IMR-90 (cell line): ENCODE data around the gene NLRC5. TPM values are rescaled to one million over a fixed set of nuclear protein-coding genes. Genes with fewer than 3 reads are reported as not detected.

ENCODE experiments used
- ATAC-seq: fragments of 200-7000 bp; cut with Tn5 transposase; 2 replicates; pipeline ENCODE4 v1.9.1; 2020; ENCODE audit warnings: low read depth, mild to moderate bottlenecking, moderate library complexity
- BruUV-seq: library from RNA; stranded (reverse); fragments of 400-500 nt; replicated peaks from 2 replicates; lab custom pipeline; 2021; lab: Mats Ljungman, UMichigan
- CTCF ChIA-PET: fragments of 300-600 bp; formaldehyde crosslinking; extraction: SDS; loops from one replicate; lab custom pipeline; 2021; ENCODE audit warnings: antibody characterized with exemption; lab: Yijun Ruan, JAX
- POLR2A ChIA-PET: fragments of 300-600 bp; sonication (Branson Sonifier 250); formaldehyde crosslinking; loops from one replicate; lab custom pipeline; 2022; ENCODE audit warnings: antibody characterized with exemption; ENCODE audit not compliant: unreplicated experiment; lab: Charles Lee
- DNase-seq: peaks from one replicate; pipeline ENCODE4 v3.0.0; 2013
- H2AFZ ChIP-seq: replicated peaks from 2 replicates; pipeline ENCODE3; 2013; ENCODE audit warnings: low read length, mild to moderate bottlenecking; ENCODE audit not compliant: poor library complexity
- H2AK5ac ChIP-seq: 2 replicates; pipeline ENCODE4 v1.6.1; 2013; ENCODE audit warnings: low read depth, low read length, inconsistent platforms
- H2AK9ac ChIP-seq: replicated peaks from 2 replicates; pipeline ENCODE3; 2013; ENCODE audit warnings: mild to moderate bottlenecking, low read depth, low read length, moderate library complexity; ENCODE audit not compliant: poor library complexity
- H2BK120ac ChIP-seq: 2 replicates; pipeline ENCODE4 v1.6.1; 2013; ENCODE audit warnings: low read depth, low read length, inconsistent platforms
- H2BK15ac ChIP-seq: 3 replicates; pipeline ENCODE4 v1.6.1; 2013; ENCODE audit warnings: low read depth, low read length, inconsistent platforms
- H2BK20ac ChIP-seq: 2 replicates; pipeline ENCODE4 v1.6.1; 2013; ENCODE audit warnings: low read depth, mild to moderate bottlenecking, inconsistent platforms, low read length, moderate library complexity
- H2BK5ac ChIP-seq: 2 replicates; pipeline ENCODE4 v1.6.1; 2013; ENCODE audit warnings: mild to moderate bottlenecking, low read depth, low read length, inconsistent platforms; ENCODE audit not compliant: poor library complexity, severe bottlenecking
- H3K14ac ChIP-seq: replicated peaks from 2 replicates; pipeline ENCODE4 v1.6.1; 2013; ENCODE audit warnings: low read depth, low read length, inconsistent platforms
- H3K18ac ChIP-seq: 2 replicates; pipeline ENCODE4 v1.6.1; 2013; ENCODE audit warnings: low read depth, low read length, control low read depth
- H3K23ac ChIP-seq: 2 replicates; pipeline ENCODE4 v1.6.1; 2013; ENCODE audit warnings: low read depth, low read length, inconsistent platforms
- H3K27ac ChIP-seq: 2 replicates; pipeline ENCODE4 v1.5.1; 2013; ENCODE audit warnings: mild to moderate bottlenecking, control low read depth, low read length; ENCODE audit not compliant: insufficient read depth
- H3K27me3 ChIP-seq: 2 replicates; pipeline ENCODE4 v1.6.1; 2013; ENCODE audit warnings: low read length; ENCODE audit not compliant: control insufficient read depth, insufficient read depth
- H3K36me3 ChIP-seq: 2 replicates; pipeline ENCODE4 v1.6.1; 2013; ENCODE audit warnings: low read length, mixed read lengths; ENCODE audit not compliant: control insufficient read depth, insufficient read depth
- H3K4ac ChIP-seq: 2 replicates; pipeline ENCODE4 v1.6.1; 2013; ENCODE audit warnings: low read depth, low read length, inconsistent platforms
- H3K4me1 ChIP-seq: 2 replicates; pipeline ENCODE4 v1.6.1; 2013; ENCODE audit warnings: low read length, mixed read lengths; ENCODE audit not compliant: control insufficient read depth, insufficient read depth
- H3K4me2 ChIP-seq: 2 replicates; pipeline ENCODE4 v1.6.1; 2013; ENCODE audit warnings: low read depth, mild to moderate bottlenecking, control low read depth, low read length, moderate library complexity
- H3K4me3 ChIP-seq: 2 replicates; pipeline ENCODE4 v1.5.1; 2013; ENCODE audit warnings: low read depth, mild to moderate bottlenecking, control low read depth, low read length, moderate library complexity; ENCODE audit not compliant: insufficient read depth
- H3K56ac ChIP-seq: 2 replicates; pipeline ENCODE4 v1.6.1; 2013; ENCODE audit warnings: low read length, inconsistent platforms; ENCODE audit not compliant: insufficient read depth; ENCODE audit errors: extremely low read depth
- H3K79me1 ChIP-seq, 2 experiments: 2 replicates each; pipeline ENCODE4 v1.6.1; 2013; ENCODE audit warnings: low read length in 2 of 2, inconsistent platforms in 1 of 2, low read depth in 1 of 2
- H3K9ac ChIP-seq: 2 replicates; pipeline ENCODE4 v1.6.1; 2013; ENCODE audit warnings: low read depth, low read length, control low read depth
- H3K9me1 ChIP-seq: 2 replicates; pipeline ENCODE4 v1.6.1; 2013; ENCODE audit warnings: low read length, inconsistent platforms; ENCODE audit not compliant: insufficient read depth
- H3K9me3 ChIP-seq: 2 replicates; pipeline ENCODE4 v1.6.1; 2013; ENCODE audit warnings: low read length; ENCODE audit not compliant: control insufficient read depth, insufficient read depth
- H4K20me1 ChIP-seq: 2 replicates; pipeline ENCODE4 v1.6.1; 2013; ENCODE audit warnings: low read length, inconsistent platforms; ENCODE audit not compliant: insufficient read depth
- H4K5ac ChIP-seq: 2 replicates; pipeline ENCODE4 v1.6.1; 2013; ENCODE audit warnings: mild to moderate bottlenecking, low read depth, low read length, control low read depth
- H4K8ac ChIP-seq, 2 experiments: 2 replicates each; pipeline ENCODE4 v1.6.1; 2013; ENCODE audit warnings: low read depth in 2 of 2, low read length in 2 of 2, control low read depth in 1 of 2, inconsistent platforms in 1 of 2
- H4K91ac ChIP-seq: 2 replicates; pipeline ENCODE4 v1.6.1; 2013; ENCODE audit warnings: low read depth, low read length, inconsistent platforms; ENCODE audit not compliant: insufficient read depth
- BHLHE40 ChIP-seq: fragments of 150-350 bp; IDR thresholded peaks from 2 replicates; pipeline ENCODE4 v1.6.1; 2016; ENCODE audit warnings: mild to moderate bottlenecking, low read depth, low read length
- CHD1 ChIP-seq: IDR thresholded peaks from 2 replicates; pipeline ENCODE4 v1.6.1; 2012; ENCODE audit warnings: low read depth, low read length, improper control_type of control experiment
- ELK1 ChIP-seq: fragments of 150-350 bp; IDR thresholded peaks from 2 replicates; pipeline ENCODE4 v1.6.1; 2016; ENCODE audit warnings: low read depth, mild to moderate bottlenecking, low read length, moderate library complexity, borderline replicate concordance
- FOS ChIP-seq: fragments of 150-350 bp; IDR thresholded peaks from 2 replicates; pipeline ENCODE4 v1.6.1; 2016; ENCODE audit warnings: low read depth, low read length
- MAFK ChIP-seq: IDR thresholded peaks from 2 replicates; pipeline ENCODE4 v1.6.1; 2012; ENCODE audit warnings: low read depth, low read length, improper control_type of control experiment
- MXI1 ChIP-seq: IDR thresholded peaks from 2 replicates; pipeline ENCODE4 v1.6.1; 2012; ENCODE audit warnings: low read depth, mild to moderate bottlenecking, low read length, moderate library complexity, borderline replicate concordance
- NFE2L2 ChIP-seq: fragments of 150-350 bp; IDR thresholded peaks from 2 replicates; pipeline ENCODE4 v1.6.1; 2016; ENCODE audit warnings: low read depth, mild to moderate bottlenecking, low read length
- POLR2A ChIP-seq: IDR thresholded peaks from 2 replicates; pipeline ENCODE4 v1.6.1; 2012; ENCODE audit warnings: mild to moderate bottlenecking, low read depth, low read length
- RCOR1 ChIP-seq: IDR thresholded peaks from 2 replicates; pipeline ENCODE4 v1.6.1; 2012; ENCODE audit warnings: mild to moderate bottlenecking, low read length, improper control_type of control experiment; ENCODE audit not compliant: insufficient replicate concordance
- SMC3 ChIP-seq: fragments of 150-350 bp; IDR thresholded peaks from 2 replicates; pipeline ENCODE4 v1.6.1; 2016; ENCODE audit warnings: low read depth, mild to moderate bottlenecking, antibody characterized with exemption, low read length, moderate library complexity
- WGBS, 2 experiments: methylation state at CpG; one replicate each; pipeline versions ENCODE4 v1.1.5 to v1.1.7; 2013; ENCODE audit warnings: missing lambda C conversion rate in 2 of 2; ENCODE audit not compliant: insufficient read length in 1 of 2; ENCODE audit errors: extremely low coverage in 2 of 2; 5-methylcytosine and 5-hydroxymethylcytosine counted together
- dilution Hi-C: fragments of 300-500 bp; cut with HindIII; formaldehyde crosslinking; loops from one replicate; pipeline ENCODE4 v1.14.3; 2018; ENCODE audit warnings: low sequenced_read_pairs; ENCODE audit not compliant: unreplicated experiment
- in situ Hi-C: fragments of 300-500 bp; cut with MboI; formaldehyde crosslinking; loops from 3 replicates; pipeline ENCODE4 v1.14.3; 2019; ENCODE audit warnings: low sequenced_read_pairs, inconsistent platforms, mixed read lengths
- intact Hi-C: fragments of 100-400 bp; cut with micrococcal nuclease; formaldehyde crosslinking; loops from 2 replicates; pipeline ENCODE4 v1.10.0; 2022
- polyA plus RNA-seq, 3 experiments: library from polyadenylated mRNA; depleted of rRNA; stranded (reverse); fragments of >200 nt; gene quantifications; 2 replicates each; pipeline ENCODE4 v1.2.3, GENCODE V29; 2012; ENCODE audit warnings: low replicate concordance in 1 of 3
- total RNA-seq: library from RNA; depleted of rRNA; stranded (reverse); fragments of >200 nt; gene quantifications from 2 replicates; pipeline ENCODE4 v1.2.3, GENCODE V29; 2012
- TF ChIP-seq, protein P1 (sequence below): fragments of 150-350 bp; IDR thresholded peaks from 2 replicates; pipeline ENCODE4 v1.6.1; 2017; ENCODE audit warnings: mild to moderate bottlenecking, antibody characterized with exemption, low read length, low read depth
- TF ChIP-seq, protein P2 (sequence below): conservative IDR thresholded peaks from 2 replicates; pipeline ENCODE4 v1.5.1; 2012; ENCODE audit warnings: mild to moderate bottlenecking, low read depth, low read length, improper control_type of control experiment

NLRC5 gene
- total and polyA plus RNA-seq, 2 of the 4 experiments (the other 2 are of a cell fraction): 9.1 to 14.9 TPM

DNA sequence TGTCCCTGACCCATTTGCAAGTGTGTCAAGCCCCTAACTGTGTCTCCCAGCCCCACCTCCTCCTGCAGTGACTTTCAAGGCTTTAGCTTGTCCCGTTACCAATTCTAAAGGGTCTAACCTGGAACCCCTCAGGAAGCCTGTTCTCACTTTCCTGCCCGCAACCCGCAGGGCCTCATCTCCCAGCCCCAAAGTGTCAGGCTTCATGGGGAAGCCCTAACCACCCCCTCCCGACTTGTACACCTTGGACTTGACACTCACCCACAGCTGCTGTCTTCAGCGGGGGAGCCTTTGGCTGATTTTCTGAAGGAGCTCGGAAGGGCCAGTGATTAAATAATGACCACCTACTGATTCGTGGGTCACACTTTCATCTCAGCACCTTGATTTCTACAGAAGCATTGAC lies 33.1 kb downstream of the NLRC5 start:
- Histone ChIP-seq H3K4me3 (no peak overlapping the region), H3K36me3 (peaks cover 37% of the 10 kb centered on the region), H3K27me3 (no peaks in the 10 kb centered on the region), H3K4ac (no peak overlapping the region), H4K5ac (no peak overlapping the region), H3K14ac (no peak overlapping the region), H4K20me1 (no peaks in the 10 kb centered on the region), H3K23ac (no peak overlapping the region), H4K8ac (no peak overlapping the region), H3K9ac (no peak overlapping the region), H2BK5ac (no peak overlapping the region), H2AFZ (no peak overlapping the region), H3K9me3 (no peaks in the 10 kb centered on the region), H3K27ac (no peak overlapping the region), H2AK5ac (no peak overlapping the region), H2BK20ac (no peak overlapping the region), H3K4me1 (no peaks in the 10 kb centered on the region), H4K91ac (no peak overlapping the region), H2BK120ac (no peak overlapping the region), H3K56ac (no peak overlapping the region), H2BK15ac (no peak overlapping the region), H3K4me2 (no peak overlapping the region), H3K79me1 (peaks cover 3 to 14% of the 10 kb centered on the region in 2 experiments; a peak in 3 of 4 replicates), H3K18ac (no peak overlapping the region), H3K9me1 (peaks cover 14% of the 10 kb centered on the region), H2AK9ac (no peak overlapping the region)
- WGBS, 2 experiments: 63% methylated on average over 7 of the region's 7 CpGs; no CpG with 5 or more reads in 1 of the 2 experiments
- ATAC-seq (no peak), DNase-seq (no peak)
- TF ChIP-seq, protein P1, sequence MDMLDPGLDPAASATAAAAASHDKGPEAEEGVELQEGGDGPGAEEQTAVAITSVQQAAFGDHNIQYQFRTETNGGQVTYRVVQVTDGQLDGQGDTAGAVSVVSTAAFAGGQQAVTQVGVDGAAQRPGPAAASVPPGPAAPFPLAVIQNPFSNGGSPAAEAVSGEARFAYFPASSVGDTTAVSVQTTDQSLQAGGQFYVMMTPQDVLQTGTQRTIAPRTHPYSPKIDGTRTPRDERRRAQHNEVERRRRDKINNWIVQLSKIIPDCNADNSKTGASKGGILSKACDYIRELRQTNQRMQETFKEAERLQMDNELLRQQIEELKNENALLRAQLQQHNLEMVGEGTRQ: no peak
- TF ChIP-seq RCOR1 (no peak), POLR2A (no peak), FOS (no peak), ELK1 (no peak), MAFK (no peak), SMC3 (no peak), NFE2L2 (no peak), BHLHE40 (no peak), CHD1 (no peak), MXI1 (no peak)
- TF ChIP-seq, protein P2, sequence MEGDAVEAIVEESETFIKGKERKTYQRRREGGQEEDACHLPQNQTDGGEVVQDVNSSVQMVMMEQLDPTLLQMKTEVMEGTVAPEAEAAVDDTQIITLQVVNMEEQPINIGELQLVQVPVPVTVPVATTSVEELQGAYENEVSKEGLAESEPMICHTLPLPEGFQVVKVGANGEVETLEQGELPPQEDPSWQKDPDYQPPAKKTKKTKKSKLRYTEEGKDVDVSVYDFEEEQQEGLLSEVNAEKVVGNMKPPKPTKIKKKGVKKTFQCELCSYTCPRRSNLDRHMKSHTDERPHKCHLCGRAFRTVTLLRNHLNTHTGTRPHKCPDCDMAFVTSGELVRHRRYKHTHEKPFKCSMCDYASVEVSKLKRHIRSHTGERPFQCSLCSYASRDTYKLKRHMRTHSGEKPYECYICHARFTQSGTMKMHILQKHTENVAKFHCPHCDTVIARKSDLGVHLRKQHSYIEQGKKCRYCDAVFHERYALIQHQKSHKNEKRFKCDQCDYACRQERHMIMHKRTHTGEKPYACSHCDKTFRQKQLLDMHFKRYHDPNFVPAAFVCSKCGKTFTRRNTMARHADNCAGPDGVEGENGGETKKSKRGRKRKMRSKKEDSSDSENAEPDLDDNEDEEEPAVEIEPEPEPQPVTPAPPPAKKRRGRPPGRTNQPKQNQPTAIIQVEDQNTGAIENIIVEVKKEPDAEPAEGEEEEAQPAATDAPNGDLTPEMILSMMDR: no peak
- in situ Hi-C loops (no loop called here), intact Hi-C loops (no loop called here), dilution Hi-C loops (no loop called here)
- CTCF ChIA-PET: no interaction called here
- POLR2A ChIA-PET: no interaction called here
- no TSS peak for BruUV-seq
